ENCODE data around the gene LDLRAD4.

Gene LDLRAD4

DNA sequence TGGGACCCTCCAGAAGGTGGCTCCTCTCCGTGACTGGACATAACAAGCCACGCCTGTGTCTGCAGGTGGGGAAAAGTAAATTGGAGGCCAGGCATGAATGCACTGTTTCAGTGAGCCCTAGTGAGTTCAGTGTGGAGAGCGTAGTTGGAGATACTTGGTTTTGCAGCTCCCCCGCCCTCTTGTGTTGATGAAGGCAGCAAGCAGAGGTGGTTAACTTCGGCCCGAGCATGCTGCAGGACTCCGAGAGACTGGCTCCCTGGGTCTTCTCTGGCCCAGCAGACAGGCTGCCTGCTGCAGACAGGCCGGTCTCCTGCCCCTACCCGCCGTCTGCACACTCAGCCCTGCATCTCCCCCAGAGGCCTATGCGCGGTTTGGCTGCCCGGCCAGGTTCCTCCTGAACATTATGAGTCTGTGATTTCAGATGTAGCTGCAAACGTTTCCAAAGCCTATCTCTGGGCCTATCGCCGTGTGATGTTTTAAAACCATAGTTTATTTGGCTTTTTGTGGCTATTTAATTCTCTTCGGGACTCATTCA, 102.4 kb downstream of the LDLRAD4 start:
- H3K36me3 Mint-ChIP-seq (ENCODE audit: low read depth), result peaks cover 7% of the 10 kb centered on the region
- TF ChIP-seq, protein P1, sequence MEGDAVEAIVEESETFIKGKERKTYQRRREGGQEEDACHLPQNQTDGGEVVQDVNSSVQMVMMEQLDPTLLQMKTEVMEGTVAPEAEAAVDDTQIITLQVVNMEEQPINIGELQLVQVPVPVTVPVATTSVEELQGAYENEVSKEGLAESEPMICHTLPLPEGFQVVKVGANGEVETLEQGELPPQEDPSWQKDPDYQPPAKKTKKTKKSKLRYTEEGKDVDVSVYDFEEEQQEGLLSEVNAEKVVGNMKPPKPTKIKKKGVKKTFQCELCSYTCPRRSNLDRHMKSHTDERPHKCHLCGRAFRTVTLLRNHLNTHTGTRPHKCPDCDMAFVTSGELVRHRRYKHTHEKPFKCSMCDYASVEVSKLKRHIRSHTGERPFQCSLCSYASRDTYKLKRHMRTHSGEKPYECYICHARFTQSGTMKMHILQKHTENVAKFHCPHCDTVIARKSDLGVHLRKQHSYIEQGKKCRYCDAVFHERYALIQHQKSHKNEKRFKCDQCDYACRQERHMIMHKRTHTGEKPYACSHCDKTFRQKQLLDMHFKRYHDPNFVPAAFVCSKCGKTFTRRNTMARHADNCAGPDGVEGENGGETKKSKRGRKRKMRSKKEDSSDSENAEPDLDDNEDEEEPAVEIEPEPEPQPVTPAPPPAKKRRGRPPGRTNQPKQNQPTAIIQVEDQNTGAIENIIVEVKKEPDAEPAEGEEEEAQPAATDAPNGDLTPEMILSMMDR (IDR thresholded peaks at IDR 0.05; ENCODE audit: unreplicated experiment in 3 of 3), result no peak
- peaks cover 7% of the 10 kb centered on the region for H3K27me3 Mint-ChIP-seq (ENCODE audit: low read depth)
- peaks cover 19% of the 10 kb centered on the region for H3K9me3 Mint-ChIP-seq
- H3K4me3 Mint-ChIP-seq, result no peak overlapping the region
- peaks cover 12% of the 10 kb centered on the region for H3K4me1 Mint-ChIP-seq
- H3K27ac Mint-ChIP-seq, result no peak overlapping the region

DNA sequence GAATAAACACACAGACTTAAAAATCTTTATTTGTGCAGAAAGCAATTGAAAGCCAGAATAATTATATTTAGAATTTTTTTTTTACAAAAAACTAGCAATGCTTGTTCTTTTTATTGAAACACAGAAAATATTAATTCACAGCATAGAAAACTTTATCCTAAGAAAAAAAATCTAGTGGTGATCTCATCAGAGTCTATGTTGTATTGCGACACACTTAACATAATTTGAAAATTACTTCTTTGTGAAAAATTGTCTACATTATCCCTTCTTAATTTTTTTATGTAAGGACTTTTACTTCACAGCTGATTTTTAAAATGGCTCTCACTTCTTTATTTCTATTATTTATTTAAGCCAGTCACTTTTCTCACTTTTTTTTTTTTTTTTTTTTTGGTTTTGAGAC, 103.4 kb downstream of the LDLRAD4 start:
- Mint-ChIP-seq H3K4me3 (no peak overlapping the region), H3K9me3 (peaks cover 10% of the 10 kb centered on the region), H3K27ac (no peak overlapping the region), H3K36me3 (ENCODE audit: low read depth) (no peaks in the 10 kb centered on the region), H3K27me3 (ENCODE audit: low read depth) (peaks cover 3% of the 10 kb centered on the region), H3K4me1 (peaks cover 12% of the 10 kb centered on the region)
- TF ChIP-seq, protein P1 (IDR thresholded peaks at IDR 0.05; ENCODE audit: unreplicated experiment in 3 of 3), result no peak

DNA sequence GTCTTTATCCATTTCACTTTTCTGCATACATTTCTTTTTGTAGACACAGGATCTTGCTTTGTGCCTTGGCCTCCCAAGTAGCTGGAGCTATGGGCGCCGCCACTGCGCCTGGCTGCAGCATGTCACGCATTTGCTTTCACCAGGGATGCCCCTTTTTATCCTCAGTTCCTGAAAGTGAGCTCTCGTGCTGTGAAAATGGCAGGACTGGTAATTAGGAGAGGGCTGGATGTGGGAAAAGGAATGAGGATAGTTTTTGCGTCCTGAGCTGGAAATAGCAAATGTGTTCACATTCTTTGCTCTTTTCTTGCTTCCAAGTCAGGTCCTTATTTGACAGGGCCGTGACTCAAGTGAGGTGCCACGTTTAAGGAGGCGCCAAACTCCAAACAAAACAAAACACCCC, 104.6 kb downstream of the LDLRAD4 start:
- peaks cover 11% of the 10 kb centered on the region for H3K9me3 Mint-ChIP-seq
- peaks cover 4% of the 10 kb centered on the region for H3K27me3 Mint-ChIP-seq (ENCODE audit: low read depth)
- TF ChIP-seq, protein P1 (IDR thresholded peaks at IDR 0.05; ENCODE audit: unreplicated experiment in 3 of 3), result no peak
- H3K4me1 Mint-ChIP-seq, result peaks cover 12% of the 10 kb centered on the region
- no peak overlapping the region for H3K27ac Mint-ChIP-seq
- H3K36me3 Mint-ChIP-seq (ENCODE audit: low read depth), result no peaks in the 10 kb centered on the region
- no peak overlapping the region for H3K4me3 Mint-ChIP-seq

DNA sequence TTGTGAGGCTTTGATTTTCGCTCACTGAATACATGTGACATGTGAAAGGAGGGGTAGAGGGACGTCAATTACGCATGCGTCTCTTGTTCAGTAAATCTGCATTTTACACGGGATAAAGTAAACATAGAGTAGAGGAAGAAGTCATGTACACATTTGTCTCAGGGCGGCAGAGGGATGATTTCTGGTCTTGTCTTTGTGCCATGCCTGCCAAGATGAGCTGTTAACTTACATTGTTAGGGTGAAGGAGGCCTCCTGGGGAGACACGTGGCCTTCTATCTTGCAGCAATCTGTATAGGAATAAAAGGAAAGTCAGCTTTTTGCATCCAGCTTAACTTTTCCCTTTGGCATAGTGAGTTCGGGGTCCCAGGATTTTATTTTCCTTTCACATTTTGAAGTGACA, 106.3 kb downstream of the LDLRAD4 start:
- Mint-ChIP-seq H3K4me1 (peaks cover 6% of the 10 kb centered on the region), H3K9me3 (peaks cover 10% of the 10 kb centered on the region), H3K27me3 (ENCODE audit: low read depth) (peaks cover 6% of the 10 kb centered on the region), H3K4me3 (no peak overlapping the region), H3K36me3 (ENCODE audit: low read depth) (no peaks in the 10 kb centered on the region), H3K27ac (no peak overlapping the region)
- TF ChIP-seq, protein P1 (IDR thresholded peaks at IDR 0.05; ENCODE audit: unreplicated experiment in 3 of 3), result no peak

DNA sequence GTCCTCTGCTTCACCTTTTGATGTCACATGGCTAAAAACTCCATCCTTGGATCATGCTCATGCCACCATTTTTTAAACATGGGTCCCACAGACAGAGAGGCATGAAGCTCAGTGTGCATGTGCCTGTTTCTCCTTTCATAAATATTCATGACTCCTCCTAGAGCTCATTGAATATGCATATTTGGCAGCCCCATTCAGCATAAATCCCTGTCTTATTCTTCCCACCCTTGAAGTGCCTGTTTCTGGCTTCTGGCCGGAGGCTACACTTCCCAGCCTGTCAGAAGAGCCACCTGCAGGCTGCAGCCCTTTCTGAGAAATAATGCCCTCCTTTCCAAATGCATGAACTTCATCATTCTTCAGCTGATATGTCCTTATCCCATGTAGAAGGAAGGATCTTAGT, 109.7 kb downstream of the LDLRAD4 start:
- peaks cover 11% of the 10 kb centered on the region for H3K9me3 Mint-ChIP-seq
- no peak overlapping the region for H3K27ac Mint-ChIP-seq
- TF ChIP-seq, protein P1 (IDR thresholded peaks at IDR 0.05; ENCODE audit: unreplicated experiment in 3 of 3), result no peak
- no peaks in the 10 kb centered on the region for H3K4me1 Mint-ChIP-seq
- peaks cover 6% of the 10 kb centered on the region for H3K27me3 Mint-ChIP-seq (ENCODE audit: low read depth)
- H3K36me3 Mint-ChIP-seq (ENCODE audit: low read depth), result no peaks in the 10 kb centered on the region
- no peak overlapping the region for H3K4me3 Mint-ChIP-seq

DNA sequence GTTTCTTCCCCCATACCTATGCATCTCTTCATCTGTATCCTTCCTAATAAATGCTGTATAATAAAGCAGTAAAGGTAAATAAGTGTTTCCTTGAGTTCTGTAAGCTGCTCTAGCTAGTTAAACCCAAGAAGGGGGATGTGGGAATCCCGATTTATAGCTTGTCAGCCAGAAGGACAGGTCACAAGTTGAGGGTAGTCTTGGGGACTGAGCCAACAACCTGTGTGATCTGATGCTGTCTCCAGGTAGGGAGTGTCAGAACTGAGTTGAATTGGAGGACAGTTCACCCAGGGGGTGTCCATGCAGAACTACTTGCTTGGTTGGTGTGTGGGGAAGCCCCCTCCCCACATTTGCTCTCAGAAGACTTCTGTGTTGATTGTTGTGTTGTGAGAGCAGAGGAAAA, 112.4 kb downstream of the LDLRAD4 start:
- no peaks in the 10 kb centered on the region for H3K36me3 Mint-ChIP-seq (ENCODE audit: low read depth)
- no peak overlapping the region for H3K27ac Mint-ChIP-seq
- TF ChIP-seq, protein P1 (IDR thresholded peaks at IDR 0.05; ENCODE audit: unreplicated experiment in 3 of 3), result no peak
- peaks cover 24% of the 10 kb centered on the region for H3K9me3 Mint-ChIP-seq
- H3K4me1 Mint-ChIP-seq, result no peaks in the 10 kb centered on the region
- H3K4me3 Mint-ChIP-seq, result no peak overlapping the region
- H3K27me3 Mint-ChIP-seq (ENCODE audit: low read depth), result peaks cover 3% of the 10 kb centered on the region

All from nephron (organoid).